GM12891 (cell line): ENCODE measurements around the gene DCLRE1A.

Experiments
- PAX5 ChIP-seq: IDR thresholded peaks from 2 replicates; pipeline ENCODE4 v1.6.1; 2011; ENCODE audit warnings: low read length, moderate library complexity, mild to moderate bottlenecking; ENCODE audit not compliant: insufficient read depth, severe bottlenecking
- POLR2A ChIP-seq: IDR thresholded peaks from 2 replicates; pipeline ENCODE4 v1.6.1; 2011; ENCODE audit warnings: low read depth, low read length, control low read depth
- POLR2AphosphoS5 ChIP-seq: IDR thresholded peaks from 2 replicates; pipeline ENCODE4 v1.6.1; 2011; ENCODE audit warnings: low read depth, low read length, control low read depth
- POU2F2 ChIP-seq: IDR thresholded peaks from 2 replicates; pipeline ENCODE4 v1.6.1; 2011; ENCODE audit warnings: low read depth, mild to moderate bottlenecking, control low read depth, low read length, moderate library complexity
- SPI1 ChIP-seq: IDR thresholded peaks from 2 replicates; pipeline ENCODE4 v1.6.1; 2011; ENCODE audit warnings: low read depth, low read length, control low read depth
- TAF1 ChIP-seq: IDR thresholded peaks from 2 replicates; pipeline ENCODE4 v1.6.1; 2011; ENCODE audit warnings: low read depth, low read length, control low read depth

DNA sequence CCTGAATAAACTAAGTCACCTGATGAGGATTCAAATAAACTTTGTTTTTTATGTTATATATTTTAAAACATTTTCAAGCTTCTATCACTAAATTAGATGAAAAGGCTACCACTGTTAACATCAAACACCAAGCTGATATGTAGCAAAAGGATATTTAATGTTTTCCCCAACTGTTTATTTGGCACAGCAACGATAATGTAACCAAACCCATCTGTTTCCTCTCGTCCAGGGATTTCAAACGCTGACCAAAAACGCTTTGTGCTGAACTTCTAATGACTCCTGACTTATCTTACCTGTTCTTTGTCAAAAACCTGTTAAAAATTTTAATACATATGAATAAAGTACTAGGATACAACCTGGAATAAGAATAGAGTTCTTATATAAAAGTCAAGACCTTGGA, 30.5 kb downstream of the DCLRE1A start:
- TF ChIP-seq POLR2A (no peak), POLR2AphosphoS5 (no peak), SPI1 (no peak), TAF1 (no peak), PAX5 (no peak), POU2F2 (no peak)
